Transverse colon (tissue), 3 donors: Measurements from ENCODE around the gene STAT6.

Source experiments
- CTCF ChIP-seq, 5 experiments: fragments of 200-600 bp in 3 of 5; fragments of 450-650 bp in 2 of 5; sonication (generic) in 3 of 5; IDR thresholded peaks; 1 replicate in 2 of 5; 2 replicates in 3 of 5; pipeline ENCODE4 v1.5.1; 2016 to 2017; ENCODE audit warnings: antibody characterized with exemption in 5 of 5, inconsistent platforms in 3 of 5, mild to moderate bottlenecking in 2 of 5, moderate library complexity in 1 of 5
- EP300 ChIP-seq: sonication (generic); formaldehyde crosslinking; IDR thresholded peaks from one replicate; pipeline ENCODE4 v1.6.1; 2017; ENCODE audit warnings: antibody characterized with exemption, low read depth
- POLR2A ChIP-seq: fragments of 450-650 bp; IDR thresholded peaks from one replicate; pipeline ENCODE4 v1.6.1; 2016; ENCODE audit warnings: antibody characterized with exemption, mild to moderate bottlenecking, moderate library complexity

DNA sequence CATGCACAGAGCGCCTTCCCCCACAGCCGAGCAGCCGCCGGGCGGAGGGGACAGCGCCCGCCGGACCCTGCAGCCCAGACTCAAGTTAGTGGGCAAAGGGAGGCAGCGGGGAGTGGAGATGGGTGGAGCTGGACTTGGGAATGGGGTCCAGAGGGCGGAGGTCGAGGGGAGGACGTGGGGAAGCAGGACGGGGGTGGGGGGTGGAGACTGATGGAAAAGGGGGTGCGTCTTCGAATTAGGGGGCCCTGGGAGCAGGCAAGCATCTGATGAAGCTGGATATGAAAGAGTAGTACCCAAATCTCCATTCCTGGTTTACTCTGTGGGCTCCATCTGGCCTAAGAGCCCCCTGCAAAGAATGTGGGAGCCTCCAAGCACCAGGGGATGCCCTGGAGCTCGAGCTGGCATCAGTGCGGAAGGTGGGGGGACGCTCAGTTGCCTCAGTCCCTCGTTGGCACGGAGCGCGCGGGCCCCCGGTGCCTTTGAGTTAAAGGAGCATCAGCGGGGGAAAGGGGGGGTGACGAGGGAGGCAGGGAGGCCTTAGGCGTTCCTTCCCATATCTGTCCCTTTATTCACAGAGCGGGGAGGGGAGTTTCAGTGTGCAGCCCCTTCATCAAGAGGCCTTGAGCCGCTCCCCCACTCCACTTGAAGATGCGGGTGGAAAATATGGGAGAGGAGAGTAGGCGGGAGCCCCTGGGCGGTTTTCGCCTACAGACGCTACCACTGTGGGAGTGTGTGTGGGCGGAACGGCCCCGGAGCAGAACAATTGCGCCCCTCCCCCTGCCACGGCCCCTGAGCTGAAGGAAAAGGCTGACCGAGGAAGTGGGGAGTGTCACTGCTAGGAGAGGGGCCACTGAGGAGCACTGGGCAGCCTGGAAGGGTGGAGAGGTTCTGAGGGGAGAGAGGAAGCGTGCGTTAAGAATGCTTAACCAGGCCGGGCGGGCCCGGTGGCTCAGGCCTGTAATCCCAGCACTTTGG lies 21.6 kb downstream of the STAT6 start:
- TF ChIP-seq POLR2A (peak; percentile 39), EP300 (no peak), CTCF (IDR thresholded peaks at IDR 0.05) (no peak)
